ENCODE data around the gene TUBG1. TPM values are rescaled to one million over a fixed set of nuclear protein-coding genes. Genes with fewer than 3 reads are reported as not detected.

Gene TUBG1
- total and polyA plus RNA-seq, 9 of the 15 experiments (the other 6 are each of a cell fraction or from before 2014, with no cell fraction given): 33.1 to 147 (median 66.0) TPM

DNA sequence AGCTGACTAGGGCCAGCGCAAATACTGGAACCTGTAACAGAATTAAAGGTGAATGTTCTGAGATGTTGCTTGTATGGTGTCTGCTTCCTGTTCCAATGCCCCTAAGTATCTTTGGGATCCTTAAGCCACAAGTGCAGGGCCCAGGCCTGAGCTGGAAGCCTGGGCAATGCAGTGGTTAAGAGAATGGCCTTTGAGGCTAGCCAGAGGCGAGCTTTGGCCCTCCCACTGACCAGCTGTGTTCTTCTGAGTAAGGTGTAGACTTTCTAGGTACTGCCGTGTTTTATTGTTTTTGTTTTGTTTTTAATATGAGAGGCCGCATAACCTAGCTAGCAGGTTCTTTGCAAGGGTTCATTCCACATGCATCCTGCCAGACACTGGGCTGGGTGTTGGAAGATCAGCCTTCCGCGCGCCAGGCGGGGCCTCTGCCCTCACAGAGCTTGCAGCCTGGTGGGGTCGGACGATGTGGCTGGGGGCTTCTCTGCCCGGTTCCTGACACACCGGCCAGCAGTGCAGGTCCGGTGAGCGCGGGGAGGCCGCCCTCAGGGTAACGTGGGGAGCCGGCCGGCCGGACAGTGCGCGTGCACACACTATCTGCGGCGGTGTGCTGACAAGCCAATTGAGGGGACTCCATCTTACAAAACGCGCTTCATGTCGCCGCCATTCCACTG is 43.1 kb upstream of the TUBG1 start (continued):
- TF ChIP-seq, protein P1, sequence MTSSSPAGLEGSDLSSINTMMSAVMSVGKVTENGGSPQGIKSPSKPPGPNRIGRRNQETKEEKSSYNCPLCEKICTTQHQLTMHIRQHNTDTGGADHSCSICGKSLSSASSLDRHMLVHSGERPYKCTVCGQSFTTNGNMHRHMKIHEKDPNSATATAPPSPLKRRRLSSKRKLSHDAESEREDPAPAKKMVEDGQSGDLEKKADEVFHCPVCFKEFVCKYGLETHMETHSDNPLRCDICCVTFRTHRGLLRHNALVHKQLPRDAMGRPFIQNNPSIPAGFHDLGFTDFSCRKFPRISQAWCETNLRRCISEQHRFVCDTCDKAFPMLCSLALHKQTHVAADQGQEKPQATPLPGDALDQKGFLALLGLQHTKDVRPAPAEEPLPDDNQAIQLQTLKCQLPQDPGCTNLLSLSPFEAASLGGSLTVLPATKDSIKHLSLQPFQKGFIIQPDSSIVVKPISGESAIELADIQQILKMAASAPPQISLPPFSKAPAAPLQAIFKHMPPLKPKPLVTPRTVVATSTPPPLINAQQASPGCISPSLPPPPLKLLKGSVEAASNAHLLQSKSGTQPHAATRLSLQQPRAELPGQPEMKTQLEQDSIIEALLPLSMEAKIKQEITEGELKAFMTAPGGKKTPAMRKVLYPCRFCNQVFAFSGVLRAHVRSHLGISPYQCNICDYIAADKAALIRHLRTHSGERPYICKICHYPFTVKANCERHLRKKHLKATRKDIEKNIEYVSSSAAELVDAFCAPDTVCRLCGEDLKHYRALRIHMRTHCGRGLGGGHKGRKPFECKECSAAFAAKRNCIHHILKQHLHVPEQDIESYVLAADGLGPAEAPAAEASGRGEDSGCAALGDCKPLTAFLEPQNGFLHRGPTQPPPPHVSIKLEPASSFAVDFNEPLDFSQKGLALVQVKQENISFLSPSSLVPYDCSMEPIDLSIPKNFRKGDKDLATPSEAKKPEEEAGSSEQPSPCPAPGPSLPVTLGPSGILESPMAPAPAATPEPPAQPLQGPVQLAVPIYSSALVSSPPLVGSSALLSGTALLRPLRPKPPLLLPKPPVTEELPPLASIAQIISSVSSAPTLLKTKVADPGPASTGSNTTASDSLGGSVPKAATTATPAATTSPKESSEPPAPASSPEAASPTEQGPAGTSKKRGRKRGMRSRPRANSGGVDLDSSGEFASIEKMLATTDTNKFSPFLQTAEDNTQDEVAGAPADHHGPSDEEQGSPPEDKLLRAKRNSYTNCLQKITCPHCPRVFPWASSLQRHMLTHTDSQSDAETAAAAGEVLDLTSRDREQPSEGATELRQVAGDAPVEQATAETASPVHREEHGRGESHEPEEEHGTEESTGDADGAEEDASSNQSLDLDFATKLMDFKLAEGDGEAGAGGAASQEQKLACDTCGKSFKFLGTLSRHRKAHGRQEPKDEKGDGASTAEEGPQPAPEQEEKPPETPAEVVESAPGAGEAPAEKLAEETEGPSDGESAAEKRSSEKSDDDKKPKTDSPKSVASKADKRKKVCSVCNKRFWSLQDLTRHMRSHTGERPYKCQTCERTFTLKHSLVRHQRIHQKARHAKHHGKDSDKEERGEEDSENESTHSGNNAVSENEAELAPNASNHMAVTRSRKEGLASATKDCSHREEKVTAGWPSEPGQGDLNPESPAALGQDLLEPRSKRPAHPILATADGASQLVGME (CRISPR knock-in tag; IDR thresholded peaks at IDR 0.05): peak; percentile 73
- TF ChIP-seq TAF7 (tag; IDR thresholded peaks at IDR 0.05): no peak
- TF ChIP-seq, protein P2, sequence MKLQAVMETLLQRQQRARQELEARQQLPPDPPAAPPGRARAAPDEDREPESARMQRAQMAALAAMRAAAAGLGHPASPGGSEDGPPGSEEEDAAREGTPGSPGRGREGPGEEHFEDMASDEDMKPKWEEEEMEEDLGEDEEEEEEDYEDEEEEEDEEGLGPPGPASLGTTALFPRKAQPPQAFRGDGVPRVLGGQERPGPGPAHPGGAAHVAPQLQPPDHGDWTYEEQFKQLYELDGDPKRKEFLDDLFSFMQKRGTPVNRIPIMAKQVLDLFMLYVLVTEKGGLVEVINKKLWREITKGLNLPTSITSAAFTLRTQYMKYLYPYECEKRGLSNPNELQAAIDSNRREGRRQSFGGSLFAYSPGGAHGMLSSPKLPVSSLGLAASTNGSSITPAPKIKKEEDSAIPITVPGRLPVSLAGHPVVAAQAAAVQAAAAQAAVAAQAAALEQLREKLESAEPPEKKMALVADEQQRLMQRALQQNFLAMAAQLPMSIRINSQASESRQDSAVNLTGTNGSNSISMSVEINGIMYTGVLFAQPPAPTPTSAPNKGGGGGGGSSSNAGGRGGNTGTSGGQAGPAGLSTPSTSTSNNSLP (IDR thresholded peaks at IDR 0.05; ENCODE audit: borderline replicate concordance, low read depth, low read length): no peak
- TF ChIP-seq ZNF79 (CRISPR knock-in tag; IDR thresholded peaks at IDR 0.05; ENCODE audit: low read depth): no peak
- no peak for TF ChIP-seq NCOA6 (IDR thresholded peaks at IDR 0.05)
- no peak for TF ChIP-seq ZNF551 (CRISPR knock-in tag; IDR thresholded peaks at IDR 0.05)
- TF ChIP-seq, protein P3, sequence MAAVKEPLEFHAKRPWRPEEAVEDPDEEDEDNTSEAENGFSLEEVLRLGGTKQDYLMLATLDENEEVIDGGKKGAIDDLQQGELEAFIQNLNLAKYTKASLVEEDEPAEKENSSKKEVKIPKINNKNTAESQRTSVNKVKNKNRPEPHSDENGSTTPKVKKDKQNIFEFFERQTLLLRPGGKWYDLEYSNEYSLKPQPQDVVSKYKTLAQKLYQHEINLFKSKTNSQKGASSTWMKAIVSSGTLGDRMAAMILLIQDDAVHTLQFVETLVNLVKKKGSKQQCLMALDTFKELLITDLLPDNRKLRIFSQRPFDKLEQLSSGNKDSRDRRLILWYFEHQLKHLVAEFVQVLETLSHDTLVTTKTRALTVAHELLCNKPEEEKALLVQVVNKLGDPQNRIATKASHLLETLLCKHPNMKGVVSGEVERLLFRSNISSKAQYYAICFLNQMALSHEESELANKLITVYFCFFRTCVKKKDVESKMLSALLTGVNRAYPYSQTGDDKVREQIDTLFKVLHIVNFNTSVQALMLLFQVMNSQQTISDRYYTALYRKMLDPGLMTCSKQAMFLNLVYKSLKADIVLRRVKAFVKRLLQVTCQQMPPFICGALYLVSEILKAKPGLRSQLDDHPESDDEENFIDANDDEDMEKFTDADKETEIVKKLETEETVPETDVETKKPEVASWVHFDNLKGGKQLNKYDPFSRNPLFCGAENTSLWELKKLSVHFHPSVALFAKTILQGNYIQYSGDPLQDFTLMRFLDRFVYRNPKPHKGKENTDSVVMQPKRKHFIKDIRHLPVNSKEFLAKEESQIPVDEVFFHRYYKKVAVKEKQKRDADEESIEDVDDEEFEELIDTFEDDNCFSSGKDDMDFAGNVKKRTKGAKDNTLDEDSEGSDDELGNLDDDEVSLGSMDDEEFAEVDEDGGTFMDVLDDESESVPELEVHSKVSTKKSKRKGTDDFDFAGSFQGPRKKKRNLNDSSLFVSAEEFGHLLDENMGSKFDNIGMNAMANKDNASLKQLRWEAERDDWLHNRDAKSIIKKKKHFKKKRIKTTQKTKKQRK (IDR thresholded peaks at IDR 0.05; ENCODE audit: borderline replicate concordance, low read depth, low read length): no peak
- TF ChIP-seq, protein P4, sequence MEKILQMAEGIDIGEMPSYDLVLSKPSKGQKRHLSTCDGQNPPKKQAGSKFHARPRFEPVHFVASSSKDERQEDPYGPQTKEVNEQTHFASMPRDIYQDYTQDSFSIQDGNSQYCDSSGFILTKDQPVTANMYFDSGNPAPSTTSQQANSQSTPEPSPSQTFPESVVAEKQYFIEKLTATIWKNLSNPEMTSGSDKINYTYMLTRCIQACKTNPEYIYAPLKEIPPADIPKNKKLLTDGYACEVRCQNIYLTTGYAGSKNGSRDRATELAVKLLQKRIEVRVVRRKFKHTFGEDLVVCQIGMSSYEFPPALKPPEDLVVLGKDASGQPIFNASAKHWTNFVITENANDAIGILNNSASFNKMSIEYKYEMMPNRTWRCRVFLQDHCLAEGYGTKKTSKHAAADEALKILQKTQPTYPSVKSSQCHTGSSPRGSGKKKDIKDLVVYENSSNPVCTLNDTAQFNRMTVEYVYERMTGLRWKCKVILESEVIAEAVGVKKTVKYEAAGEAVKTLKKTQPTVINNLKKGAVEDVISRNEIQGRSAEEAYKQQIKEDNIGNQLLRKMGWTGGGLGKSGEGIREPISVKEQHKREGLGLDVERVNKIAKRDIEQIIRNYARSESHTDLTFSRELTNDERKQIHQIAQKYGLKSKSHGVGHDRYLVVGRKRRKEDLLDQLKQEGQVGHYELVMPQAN (IDR thresholded peaks at IDR 0.05; ENCODE audit: borderline replicate concordance): peak; percentile 29; the same call in 1 of the 2 replicates
- TF ChIP-seq RBM17 (IDR thresholded peaks at IDR 0.05; ENCODE audit: borderline replicate concordance, low read depth, low read length): no peak
- no peak for TF ChIP-seq PHF8 (IDR thresholded peaks at IDR 0.05; ENCODE audit: borderline replicate concordance, low read length)
- TF ChIP-seq GTF2F1 (IDR thresholded peaks at IDR 0.05; ENCODE audit: low read depth, low read length): no peak
